GM23338 (cell line): Measurements from ENCODE around the gene SLC10A6. TPM values are rescaled to one million over a fixed set of nuclear protein-coding genes. Genes with fewer than 3 reads are reported as not detected.

Experiments
- ATAC-seq: fragments of 200-7000 bp; cut with Tn5 transposase; 3 replicates; pipeline ENCODE4 v1.9.1; 2020
- DNase-seq: peaks from one replicate; pipeline ENCODE4 v3.0.0-alpha.2; 2015; ENCODE audit warnings: low spot score
- H2AFZ ChIP-seq: fragments of 200-600 bp; sonication (generic); 2 replicates; pipeline ENCODE4 v1.8.0; 2016; ENCODE audit warnings: antibody characterized with exemption, mild to moderate bottlenecking, moderate library complexity
- H3F3A ChIP-seq: fragments of 200-600 bp; sonication (generic); replicated peaks from 2 replicates; pipeline ENCODE4 v1.8.0; 2017; ENCODE audit warnings: antibody characterized with exemption, mixed run types, low read depth
- H3K27ac ChIP-seq: fragments of 200-600 bp; sonication (generic); 2 replicates; pipeline ENCODE4 v1.6.1; 2016; ENCODE audit warnings: low read depth
- H3K27me3 ChIP-seq: fragments of 200-600 bp; sonication (generic); 2 replicates; pipeline ENCODE4 v1.8.0; 2016; ENCODE audit warnings: mild to moderate bottlenecking, mixed run types, moderate library complexity; ENCODE audit not compliant: insufficient read depth
- H3K36me3 ChIP-seq: fragments of 200-600 bp; sonication (generic); 2 replicates; pipeline ENCODE4 v1.8.0; 2016; ENCODE audit warnings: mild to moderate bottlenecking; ENCODE audit not compliant: insufficient read depth
- H3K4me1 ChIP-seq: fragments of 200-600 bp; sonication (generic); 2 replicates; pipeline ENCODE4 v1.8.0; 2016; ENCODE audit warnings: mild to moderate bottlenecking, moderate library complexity; ENCODE audit not compliant: insufficient read depth
- H3K4me2 ChIP-seq: fragments of 200-600 bp; sonication (generic); 2 replicates; pipeline ENCODE4 v1.7.1; 2017; ENCODE audit warnings: mixed run types
- H3K4me3 ChIP-seq: fragments of 200-600 bp; sonication (generic); 2 replicates; pipeline ENCODE4 v1.6.1; 2016; ENCODE audit warnings: mixed run types
- H3K79me2 ChIP-seq: fragments of 200-600 bp; sonication (generic); replicated peaks from 2 replicates; pipeline ENCODE4 v1.8.0; 2017; ENCODE audit warnings: mild to moderate bottlenecking; ENCODE audit not compliant: insufficient read depth
- H3K9me2 ChIP-seq: fragments of 200-600 bp; sonication (generic); 2 replicates; pipeline ENCODE4 v1.8.0; 2017; ENCODE audit not compliant: insufficient read depth
- H4K20me1 ChIP-seq: fragments of 200-600 bp; sonication (generic); replicated peaks from 2 replicates; pipeline ENCODE4 v1.8.0; 2017; ENCODE audit warnings: mild to moderate bottlenecking; ENCODE audit not compliant: insufficient read depth
- H3K27ac Mint-ChIP-seq: 2 replicates; pipeline ENCODE4 v1.8.0; 2020; ENCODE audit warnings: inconsistent platforms, mild to moderate bottlenecking, moderate library complexity, mixed read lengths
- H3K27me3 Mint-ChIP-seq: 3 replicates; pipeline ENCODE4 v1.8.0; 2022; ENCODE audit warnings: low read depth, mild to moderate bottlenecking, moderate library complexity, mixed read lengths, inconsistent platforms; ENCODE audit not compliant: insufficient read depth, poor library complexity
- H3K36me3 Mint-ChIP-seq: 3 replicates; pipeline ENCODE4 v1.8.0; 2021; ENCODE audit warnings: low read depth, mild to moderate bottlenecking, inconsistent platforms, moderate library complexity, mixed read lengths
- H3K4me1 Mint-ChIP-seq: 3 replicates; pipeline ENCODE4 v1.8.0; 2020; ENCODE audit warnings: mild to moderate bottlenecking, inconsistent platforms, mixed read lengths
- H3K4me3 Mint-ChIP-seq: 3 replicates; pipeline ENCODE4 v1.8.0; 2021; ENCODE audit warnings: moderate library complexity, mild to moderate bottlenecking, inconsistent platforms, mixed read lengths
- H3K9me3 Mint-ChIP-seq: 3 replicates; pipeline ENCODE4 v1.8.0; 2020; ENCODE audit warnings: moderate library complexity, mild to moderate bottlenecking, inconsistent platforms, mixed read lengths
- CREB1 ChIP-seq: fragments of 250-450 bp; sonication (Bioruptor Pico); IDR thresholded peaks from 2 replicates; pipeline ENCODE4 v1.5.0; 2020; ENCODE audit warnings: low read depth, mild to moderate bottlenecking, moderate library complexity
- EZH2 ChIP-seq: fragments of 200-600 bp; sonication (generic); IDR thresholded peaks from one replicate; pipeline ENCODE4 v1.8.0; 2017; ENCODE audit warnings: antibody characterized with exemption, mild to moderate bottlenecking, low read depth; ENCODE audit not compliant: unreplicated experiment
- EZH2phosphoT487 ChIP-seq: fragments of 200-600 bp; sonication (generic); IDR thresholded peaks from one replicate; pipeline ENCODE4 v1.8.1; 2018; ENCODE audit warnings: antibody characterized with exemption; ENCODE audit not compliant: unreplicated experiment
- JUNB ChIP-seq: IDR thresholded peaks from one replicate; pipeline ENCODE4 v1.6.1; 2016; ENCODE audit warnings: antibody characterized with exemption; ENCODE audit not compliant: unreplicated experiment
- POLR2AphosphoS5 ChIP-seq: IDR thresholded peaks from 2 replicates; pipeline ENCODE4 v1.6.1; 2016; ENCODE audit warnings: antibody characterized with exemption, low read depth
- ZNF331 ChIP-seq: fragments of 250-450 bp; sonication (Bioruptor Pico); IDR thresholded peaks from 2 replicates; pipeline ENCODE4 v1.5.0; 2020; ENCODE audit warnings: low read depth, mild to moderate bottlenecking, moderate library complexity
- polyA plus RNA-seq: library from polyadenylated mRNA; unstranded; fragments of >200 nt; fragmentation: Nextera tagmentation; extraction: Ambion mirVana; gene quantifications from 2 replicates; pipeline ENCODE4 v1.2.1, GENCODE V29; 2016
- total RNA-seq: library from RNA; depleted of rRNA; stranded (reverse); fragments of >200 nt; shearing (Covaris generic); gene quantifications from 2 replicates; pipeline ENCODE4 v1.2.3, GENCODE V29; 2014
- TF ChIP-seq, protein P1 (sequence below), 2 experiments: fragments of 200-600 bp in 1 of 2; sonication (generic) in 1 of 2; conservative IDR thresholded peaks; 2 replicates each; pipeline versions ENCODE4 v1.5.1 to v1.6.1; 2016 to 2017; ENCODE audit warnings: antibody characterized with exemption in 2 of 2, low read depth in 2 of 2, mild to moderate bottlenecking in 2 of 2, moderate library complexity in 1 of 2
- TF ChIP-seq, protein P2 (sequence below): IDR thresholded peaks from one replicate; pipeline ENCODE4 v1.6.1; 2018; ENCODE audit warnings: antibody characterized with exemption; ENCODE audit not compliant: unreplicated experiment

Gene SLC10A6
- total and polyA plus RNA-seq, 2 experiments from 2014 or later = not detected

DNA sequence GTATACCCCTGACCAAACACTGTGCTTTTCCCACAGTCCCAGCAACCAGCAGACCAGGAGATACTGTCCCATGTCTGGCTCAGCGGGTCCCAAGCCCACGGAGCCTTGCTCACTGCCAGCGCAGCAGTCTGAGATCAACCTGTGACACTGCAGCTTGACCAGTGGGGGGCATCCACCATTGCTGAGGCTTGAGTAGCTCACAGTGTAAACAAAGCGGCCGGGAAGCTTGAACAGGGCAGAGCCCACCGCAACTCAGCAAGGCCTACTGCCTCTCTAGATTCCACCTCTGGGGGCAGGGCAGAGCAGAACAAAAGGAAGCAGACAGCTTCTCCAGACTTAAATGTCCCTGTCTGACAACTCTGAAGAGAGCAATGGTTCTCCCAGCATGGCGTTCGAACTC lies 58.1 kb downstream of the SLC10A6 start:
- Histone ChIP-seq H3K79me2 (no peaks in the 10 kb centered on the region), H3K9me2 (peaks cover 2% of the 10 kb centered on the region; the same call in 1 of the 2 replicates), H3K4me2 (no peak overlapping the region), H2AFZ (no peak overlapping the region), H3K36me3 (peaks cover 16% of the 10 kb centered on the region), H3K4me1 (peaks cover 10% of the 10 kb centered on the region; the same call in 1 of the 2 replicates), H3F3A (no peaks in the 10 kb centered on the region), H4K20me1 (no peaks in the 10 kb centered on the region), H3K27ac (no peak overlapping the region), H3K4me3 (no peak overlapping the region), H3K27me3 (no peaks in the 10 kb centered on the region)
- ATAC-seq = peak; percentile 86
- DNase-seq = peak; percentile 80
- H3K4me1 Mint-ChIP-seq = peaks cover 10% of the 10 kb centered on the region; the same call in 2 of the 3 replicates
- no peak overlapping the region for H3K27ac Mint-ChIP-seq
- no peak overlapping the region for H3K4me3 Mint-ChIP-seq
- TF ChIP-seq EZH2phosphoT487 = no peak
- TF ChIP-seq JUNB = no peak
- TF ChIP-seq, protein P1, sequence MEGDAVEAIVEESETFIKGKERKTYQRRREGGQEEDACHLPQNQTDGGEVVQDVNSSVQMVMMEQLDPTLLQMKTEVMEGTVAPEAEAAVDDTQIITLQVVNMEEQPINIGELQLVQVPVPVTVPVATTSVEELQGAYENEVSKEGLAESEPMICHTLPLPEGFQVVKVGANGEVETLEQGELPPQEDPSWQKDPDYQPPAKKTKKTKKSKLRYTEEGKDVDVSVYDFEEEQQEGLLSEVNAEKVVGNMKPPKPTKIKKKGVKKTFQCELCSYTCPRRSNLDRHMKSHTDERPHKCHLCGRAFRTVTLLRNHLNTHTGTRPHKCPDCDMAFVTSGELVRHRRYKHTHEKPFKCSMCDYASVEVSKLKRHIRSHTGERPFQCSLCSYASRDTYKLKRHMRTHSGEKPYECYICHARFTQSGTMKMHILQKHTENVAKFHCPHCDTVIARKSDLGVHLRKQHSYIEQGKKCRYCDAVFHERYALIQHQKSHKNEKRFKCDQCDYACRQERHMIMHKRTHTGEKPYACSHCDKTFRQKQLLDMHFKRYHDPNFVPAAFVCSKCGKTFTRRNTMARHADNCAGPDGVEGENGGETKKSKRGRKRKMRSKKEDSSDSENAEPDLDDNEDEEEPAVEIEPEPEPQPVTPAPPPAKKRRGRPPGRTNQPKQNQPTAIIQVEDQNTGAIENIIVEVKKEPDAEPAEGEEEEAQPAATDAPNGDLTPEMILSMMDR (conservative IDR thresholded peaks at IDR 0.05; ENCODE audit: low read depth in 2 of 2) = peak; percentile 46 to 48
- peaks cover 6% of the 10 kb centered on the region for H3K27me3 Mint-ChIP-seq
- H3K9me3 Mint-ChIP-seq = peaks cover 53% of the 10 kb centered on the region
- H3K36me3 Mint-ChIP-seq = peaks cover 76% of the 10 kb centered on the region

DNA sequence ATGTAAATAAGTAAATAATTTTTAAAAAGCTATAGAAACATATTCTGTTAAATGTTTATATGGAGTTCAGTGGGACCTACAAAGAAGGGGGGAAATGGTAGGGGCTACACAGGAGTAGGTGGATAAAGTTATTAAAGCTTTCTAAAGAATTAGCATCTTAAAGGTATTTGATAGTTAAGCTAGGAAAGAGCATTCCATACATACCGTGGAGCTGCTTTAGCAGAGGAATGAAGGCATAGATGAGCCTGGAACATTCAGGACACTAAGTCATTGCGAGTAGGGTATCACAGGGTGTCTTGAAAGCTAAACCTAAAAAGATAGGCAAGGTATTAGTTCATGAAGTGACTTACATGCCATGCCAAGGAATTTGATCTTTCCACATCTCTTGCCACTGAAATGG lies 60.4 kb downstream of the SLC10A6 start:
- no peak overlapping the region for H3K27ac Mint-ChIP-seq
- TF ChIP-seq JUNB (no peak), EZH2 (no peak), POLR2AphosphoS5 (no peak), CREB1 (CRISPR knock-in tag) (no peak), EZH2phosphoT487 (no peak), ZNF331 (CRISPR knock-in tag) (no peak)
- TF ChIP-seq, protein P2, sequence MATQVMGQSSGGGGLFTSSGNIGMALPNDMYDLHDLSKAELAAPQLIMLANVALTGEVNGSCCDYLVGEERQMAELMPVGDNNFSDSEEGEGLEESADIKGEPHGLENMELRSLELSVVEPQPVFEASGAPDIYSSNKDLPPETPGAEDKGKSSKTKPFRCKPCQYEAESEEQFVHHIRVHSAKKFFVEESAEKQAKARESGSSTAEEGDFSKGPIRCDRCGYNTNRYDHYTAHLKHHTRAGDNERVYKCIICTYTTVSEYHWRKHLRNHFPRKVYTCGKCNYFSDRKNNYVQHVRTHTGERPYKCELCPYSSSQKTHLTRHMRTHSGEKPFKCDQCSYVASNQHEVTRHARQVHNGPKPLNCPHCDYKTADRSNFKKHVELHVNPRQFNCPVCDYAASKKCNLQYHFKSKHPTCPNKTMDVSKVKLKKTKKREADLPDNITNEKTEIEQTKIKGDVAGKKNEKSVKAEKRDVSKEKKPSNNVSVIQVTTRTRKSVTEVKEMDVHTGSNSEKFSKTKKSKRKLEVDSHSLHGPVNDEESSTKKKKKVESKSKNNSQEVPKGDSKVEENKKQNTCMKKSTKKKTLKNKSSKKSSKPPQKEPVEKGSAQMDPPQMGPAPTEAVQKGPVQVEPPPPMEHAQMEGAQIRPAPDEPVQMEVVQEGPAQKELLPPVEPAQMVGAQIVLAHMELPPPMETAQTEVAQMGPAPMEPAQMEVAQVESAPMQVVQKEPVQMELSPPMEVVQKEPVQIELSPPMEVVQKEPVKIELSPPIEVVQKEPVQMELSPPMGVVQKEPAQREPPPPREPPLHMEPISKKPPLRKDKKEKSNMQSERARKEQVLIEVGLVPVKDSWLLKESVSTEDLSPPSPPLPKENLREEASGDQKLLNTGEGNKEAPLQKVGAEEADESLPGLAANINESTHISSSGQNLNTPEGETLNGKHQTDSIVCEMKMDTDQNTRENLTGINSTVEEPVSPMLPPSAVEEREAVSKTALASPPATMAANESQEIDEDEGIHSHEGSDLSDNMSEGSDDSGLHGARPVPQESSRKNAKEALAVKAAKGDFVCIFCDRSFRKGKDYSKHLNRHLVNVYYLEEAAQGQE = no peak
- TF ChIP-seq, protein P1 (conservative IDR thresholded peaks at IDR 0.05; ENCODE audit: low read depth in 2 of 2) = no peak

More for the DNA sequence above, 60.4 kb downstream of the SLC10A6 start:
- Histone ChIP-seq H4K20me1 (no peaks in the 10 kb centered on the region), H2AFZ (no peak overlapping the region), H3K4me3 (no peak overlapping the region), H3K36me3 (peaks cover 16% of the 10 kb centered on the region), H3K27me3 (no peaks in the 10 kb centered on the region), H3K4me1 (peaks cover 10% of the 10 kb centered on the region; the same call in 1 of the 2 replicates), H3K79me2 (no peaks in the 10 kb centered on the region), H3K9me2 (peaks cover 2% of the 10 kb centered on the region; the same call in 1 of the 2 replicates), H3F3A (no peaks in the 10 kb centered on the region), H3K4me2 (peak overlapping the region; percentile 10; the same call in 1 of the 2 replicates), H3K27ac (no peak overlapping the region)
- Mint-ChIP-seq H3K4me1 (peaks cover 10% of the 10 kb centered on the region; the same call in 2 of the 3 replicates), H3K9me3 (peaks cover 38% of the 10 kb centered on the region), H3K27me3 (peaks cover 4% of the 10 kb centered on the region), H3K4me3 (no peak overlapping the region), H3K36me3 (peaks cover 68% of the 10 kb centered on the region)
- ATAC-seq (peak; percentile 95), DNase-seq (peak; percentile 74)
